ENCODE results near the gene KRTAP2-3.

DNA sequence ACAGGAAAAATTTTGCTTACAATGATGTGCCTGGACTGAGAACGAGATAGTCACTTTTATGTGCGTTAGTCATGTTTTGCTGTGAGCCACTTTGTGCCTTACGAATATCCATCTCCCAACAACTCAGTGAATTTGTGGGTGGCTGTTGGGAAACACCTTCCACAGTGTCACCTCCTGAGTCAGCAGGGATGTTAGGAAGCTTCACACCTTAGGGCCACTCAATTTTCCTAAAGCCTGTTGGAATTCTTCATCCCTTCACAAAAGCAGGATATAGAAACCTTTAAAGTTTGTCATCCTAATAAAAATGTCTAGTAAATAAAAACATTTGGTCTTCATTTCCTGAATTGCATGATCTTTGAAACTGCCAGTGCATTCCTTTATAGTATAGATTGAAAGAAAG lies 46.7 kb downstream of the KRTAP2-3 start:
- no peak for TF ChIP-seq POLR2A (IDR thresholded peaks at IDR 0.05; ENCODE audit: low read depth, low read length)
- TF ChIP-seq POLR2AphosphoS5 (IDR thresholded peaks at IDR 0.05; ENCODE audit: low read depth, low read length): no peak
- TF ChIP-seq TAF1 (IDR thresholded peaks at IDR 0.05; ENCODE audit: borderline replicate concordance, low read depth, low read length): no peak

Measured in GM12892 (cell line).